GM12878 (cell line): ENCODE results near the gene KIF5C. TPM values are rescaled to one million over a fixed set of nuclear protein-coding genes. Genes with fewer than 3 reads are reported as not detected.

Source experiments
- CEBPB ChIP-seq, 2 experiments: fragments of 150-350 bp in 1 of 2; IDR thresholded peaks; 2 replicates each; pipeline ENCODE4 v1.6.1; 2012 to 2014; ENCODE audit warnings: low read depth in 2 of 2, low read length in 2 of 2, borderline replicate concordance in 1 of 2, inconsistent platforms in 1 of 2
- CHD4 ChIP-seq: fragments of 200-600 bp; sonication (generic); IDR thresholded peaks from 2 replicates; pipeline ENCODE4 v1.6.1; 2016; ENCODE audit warnings: mild to moderate bottlenecking
- CTCF ChIP-seq, 3 experiments: IDR thresholded peaks in 2 of 3; conservative IDR thresholded peaks in 1 of 3; 2 replicates each; pipeline ENCODE4 v1.5.1; 2011; ENCODE audit warnings: low read depth in 3 of 3, low read length in 3 of 3, mild to moderate bottlenecking in 3 of 3, control low read depth in 2 of 3, moderate library complexity in 2 of 3, inconsistent platforms in 1 of 3, mixed read lengths in 1 of 3; ENCODE audit not compliant: control insufficient read depth in 2 of 3, insufficient read depth in 1 of 3; ENCODE audit errors: extremely low read depth in 1 of 3
- GABPA ChIP-seq: IDR thresholded peaks from 2 replicates; pipeline ENCODE4 v1.6.1; 2014; ENCODE audit warnings: antibody characterized with exemption, low read depth, mild to moderate bottlenecking, inconsistent platforms
- RAD21 ChIP-seq: IDR thresholded peaks from 2 replicates; pipeline ENCODE4 v1.6.1; 2011; ENCODE audit warnings: mild to moderate bottlenecking, low read depth, low read length, moderate library complexity; ENCODE audit not compliant: insufficient read depth
- RFX5 ChIP-seq: IDR thresholded peaks from 2 replicates; pipeline ENCODE4 v1.6.1; 2011; ENCODE audit warnings: low read depth, low read length, improper control_type of control experiment
- SMAD5 ChIP-seq: IDR thresholded peaks from 2 replicates; pipeline ENCODE4 v1.6.1; 2016; ENCODE audit warnings: antibody characterized with exemption, low read depth
- SMARCA5 ChIP-seq: fragments of 450-650 bp; IDR thresholded peaks from 2 replicates; pipeline ENCODE4 v1.6.1; 2017; ENCODE audit warnings: mild to moderate bottlenecking
- USF1 ChIP-seq: IDR thresholded peaks from 2 replicates; pipeline ENCODE4 v1.6.1; 2011; ENCODE audit warnings: borderline replicate concordance, low read depth, mild to moderate bottlenecking, moderate library complexity, mixed read lengths, low read length; ENCODE audit not compliant: insufficient read depth; ENCODE audit errors: extremely low read length
- ZBTB11 ChIP-seq: fragments of 450-650 bp; formaldehyde crosslinking; IDR thresholded peaks from 2 replicates; pipeline ENCODE4 v1.5.0; 2022; ENCODE audit warnings: mild to moderate bottlenecking, missing genetic modification characterization
- polyA plus RNA-seq, 11 experiments: library from polyadenylated mRNA; depleted of rRNA in 4 of 11; unstranded in 6 of 11; stranded (reverse) in 5 of 11; fragments of >200 nt; fragmentation: Nextera tagmentation in 4 of 11; fragmentation: Illumina TruSeq in 1 of 11; extraction: Ambion mirVana in 4 of 11; extraction: Trizol in 1 of 11; gene quantifications; 1 replicate in 1 of 11; 2 replicates in 10 of 11; pipeline versions ENCODE4 v1.2.1 to v1.2.3, GENCODE V29; 2011 to 2016; ENCODE audit warnings: inconsistent platforms in 2 of 11, missing spikeins in 2 of 11, low read depth in 1 of 11
- total RNA-seq, 4 experiments: library from RNA; depleted of rRNA in 3 of 4; stranded (reverse); fragments of >200 nt in 3 of 4; fragmentation: Illumina TruSeq in 1 of 4; extraction: Trizol in 1 of 4; gene quantifications; 2 replicates each; pipeline versions ENCODE4 v1.2.1 to v1.2.3, GENCODE V29; 2013 to 2021

The KIF5C gene
- total and polyA plus RNA-seq, 10 of the 15 experiments (the other 5 are each of a cell fraction or from before 2014, with no cell fraction given) = 0.08 to 0.49 (median 0.24) TPM

DNA sequence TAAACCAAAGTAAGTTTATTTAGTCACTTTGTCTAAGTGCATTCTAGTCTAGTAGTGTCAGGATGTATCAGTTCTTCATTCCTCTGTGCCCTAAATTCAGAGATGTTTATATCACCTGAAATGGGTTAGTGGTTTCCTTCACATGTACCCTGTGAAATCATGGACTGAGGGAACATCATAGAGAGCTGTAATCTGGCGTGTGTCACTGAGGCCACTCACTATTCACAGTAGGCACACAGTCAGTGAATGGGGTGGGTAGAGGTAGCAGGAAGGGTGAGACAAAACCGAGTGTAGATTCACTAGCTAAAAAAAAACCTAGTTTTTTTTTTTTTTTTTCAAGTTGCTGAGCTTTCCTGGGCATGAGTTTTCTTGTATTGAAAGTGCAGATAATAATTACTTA is 5.6 kb downstream of the KIF5C start (continued):
- no peak for TF ChIP-seq ZBTB11 (CRISPR knock-in tag)
- no peak for TF ChIP-seq SMARCA5
- no peak for TF ChIP-seq CTCF (IDR thresholded peaks at IDR 0.05 in 2 of 3, conservative IDR thresholded peaks at IDR 0.05 in 1 of 3; ENCODE audit: control insufficient read depth in 2 of 3, extremely low read depth in 1 of 3, insufficient read depth in 1 of 3, low read depth in 3 of 3, low read length in 3 of 3)
- TF ChIP-seq SMAD5 = no peak
- TF ChIP-seq RAD21 = no peak
- no peak for TF ChIP-seq CHD4
- TF ChIP-seq RFX5 = no peak
- TF ChIP-seq USF1 = no peak
- TF ChIP-seq CEBPB (IDR thresholded peaks at IDR 0.05; ENCODE audit: borderline replicate concordance in 1 of 2, low read depth in 2 of 2, low read length in 2 of 2) = no peak
- no peak for TF ChIP-seq GABPA
